HG02798 (cell line): ENCODE measurements around the gene SARS1.
"Not testable (repeated sequence)": the region's sequence is repeated elsewhere in the genome, so short reads cannot be mapped to it uniquely, and the experiment has no call there.

Source experiments
- ATAC-seq: cut with Tn5 transposase; IDR thresholded peaks from one replicate; pipeline ENCODE4 v1.9.1; 2021; ENCODE audit warnings: mild to moderate bottlenecking; ENCODE audit not compliant: unreplicated experiment, poor library complexity

Gene SARS1, protein sequence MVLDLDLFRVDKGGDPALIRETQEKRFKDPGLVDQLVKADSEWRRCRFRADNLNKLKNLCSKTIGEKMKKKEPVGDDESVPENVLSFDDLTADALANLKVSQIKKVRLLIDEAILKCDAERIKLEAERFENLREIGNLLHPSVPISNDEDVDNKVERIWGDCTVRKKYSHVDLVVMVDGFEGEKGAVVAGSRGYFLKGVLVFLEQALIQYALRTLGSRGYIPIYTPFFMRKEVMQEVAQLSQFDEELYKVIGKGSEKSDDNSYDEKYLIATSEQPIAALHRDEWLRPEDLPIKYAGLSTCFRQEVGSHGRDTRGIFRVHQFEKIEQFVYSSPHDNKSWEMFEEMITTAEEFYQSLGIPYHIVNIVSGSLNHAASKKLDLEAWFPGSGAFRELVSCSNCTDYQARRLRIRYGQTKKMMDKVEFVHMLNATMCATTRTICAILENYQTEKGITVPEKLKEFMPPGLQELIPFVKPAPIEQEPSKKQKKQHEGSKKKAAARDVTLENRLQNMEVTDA

GRCh38 chr1:109213824-109214693, at the start of gene SARS1:
Gene SARS1 (plus strand): TSS chr1:109213918. CDS start chr1:109213993, 75 bp downstream.
- peak; percentile 90 for ATAC-seq

DNA sequence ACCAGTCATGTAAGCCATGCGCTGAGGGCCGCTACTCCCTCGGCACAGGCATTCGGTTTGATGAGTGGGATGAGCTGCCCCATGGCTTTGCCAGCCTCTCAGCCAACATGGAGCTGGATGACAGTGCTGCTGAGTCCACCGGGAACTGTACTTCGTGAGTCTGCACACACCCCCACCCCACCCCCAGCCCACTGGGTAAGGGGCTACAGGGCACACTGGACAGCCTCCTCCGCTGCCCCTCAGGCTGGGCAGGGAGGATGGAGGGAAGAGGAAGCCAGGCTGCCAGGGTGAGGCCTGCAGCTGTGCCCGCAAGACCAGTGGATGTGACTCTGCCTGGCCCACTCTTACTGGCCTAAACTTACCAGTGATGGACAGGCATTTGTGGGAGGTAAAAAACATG, 49.2 kb upstream of the SARS1 start:
- no peak for ATAC-seq

GRCh38 chr1:109167001-109167506, 46.7 kb upstream of the SARS1 start:
- ATAC-seq, result peak; percentile 63

DNA sequence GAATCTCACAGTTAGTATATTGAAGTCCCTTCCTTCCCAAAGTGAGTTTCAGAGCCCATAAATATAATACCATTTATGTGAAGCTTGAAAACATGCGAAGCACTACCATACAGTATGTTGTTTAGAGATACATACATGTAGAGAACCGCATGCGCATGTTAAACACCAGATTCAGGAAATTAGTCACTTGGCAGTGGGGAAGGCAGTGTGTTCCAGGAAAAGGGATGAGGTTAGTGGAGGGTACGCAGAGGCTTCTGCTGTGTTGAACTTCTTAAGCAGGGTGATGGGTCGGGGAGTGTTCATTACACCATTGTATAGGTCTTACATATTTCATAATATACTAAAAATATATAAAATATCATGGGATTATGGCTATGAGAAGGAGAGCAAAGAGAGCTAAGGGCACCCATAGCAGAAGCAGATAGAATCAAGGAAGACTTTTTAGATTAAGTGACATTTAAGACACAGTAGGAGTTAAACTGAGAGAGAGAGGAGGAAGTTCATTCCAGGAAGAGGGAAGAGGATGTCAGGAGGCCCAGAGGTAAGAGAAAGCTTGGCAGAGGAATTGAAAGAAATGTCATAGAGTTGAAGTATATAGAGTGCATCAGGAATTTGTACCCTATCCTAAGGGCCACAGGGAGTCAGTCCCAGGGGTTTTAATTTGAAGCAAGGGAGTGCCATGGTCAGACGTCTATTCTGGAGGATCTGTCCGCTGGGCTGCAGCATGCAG, 43.5 kb upstream of the SARS1 start:
- ATAC-seq, result no peak

- no peak for ATAC-seq
These were observed 42.1 kb upstream of the SARS1 start for GRCh38 chr1:109171646-109172045.

DNA sequence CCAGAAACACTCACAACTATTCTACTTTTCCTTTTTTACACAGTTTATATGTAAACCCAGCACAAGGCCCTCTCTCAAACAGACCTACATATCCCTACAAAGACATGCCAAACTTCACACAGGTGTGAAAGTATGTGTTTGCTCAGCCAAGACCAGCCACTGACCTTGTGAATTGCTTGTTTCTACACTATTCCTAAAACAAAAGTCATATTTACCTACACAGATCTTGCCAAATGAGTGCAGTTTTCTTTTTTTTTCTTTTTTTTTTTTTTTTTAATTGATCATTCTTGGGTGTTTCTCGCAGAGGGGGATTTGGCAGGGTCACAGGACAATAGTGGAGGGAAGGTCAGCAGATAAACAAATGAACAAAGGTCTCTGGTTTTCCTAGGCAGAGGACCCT, 37.4 kb upstream of the SARS1 start:
- ATAC-seq, result not testable (repeated sequence)

DNA sequence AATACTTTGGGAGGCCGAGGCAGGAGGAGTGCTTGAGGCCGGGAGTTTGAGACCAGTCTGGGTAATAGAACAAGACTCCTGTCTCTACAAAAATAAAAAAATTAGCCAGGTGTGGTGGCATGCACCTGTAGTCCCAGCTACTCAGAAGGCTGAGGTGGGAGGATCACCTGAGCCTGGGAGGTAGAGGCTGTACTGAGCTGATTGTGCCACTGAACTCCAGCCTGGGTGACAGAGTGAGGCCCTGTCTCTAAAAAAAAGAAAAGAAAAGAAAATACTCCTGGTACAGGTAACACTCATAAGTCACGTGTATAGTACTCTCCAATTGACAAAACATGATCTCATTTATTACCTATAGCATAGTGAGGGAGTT, 33.0 kb upstream of the SARS1 start:
- not testable (repeated sequence) for ATAC-seq

- ATAC-seq, result no peak
These were observed 32.5 kb upstream of the SARS1 start for GRCh38 chr1:109181085-109181806.

DNA sequence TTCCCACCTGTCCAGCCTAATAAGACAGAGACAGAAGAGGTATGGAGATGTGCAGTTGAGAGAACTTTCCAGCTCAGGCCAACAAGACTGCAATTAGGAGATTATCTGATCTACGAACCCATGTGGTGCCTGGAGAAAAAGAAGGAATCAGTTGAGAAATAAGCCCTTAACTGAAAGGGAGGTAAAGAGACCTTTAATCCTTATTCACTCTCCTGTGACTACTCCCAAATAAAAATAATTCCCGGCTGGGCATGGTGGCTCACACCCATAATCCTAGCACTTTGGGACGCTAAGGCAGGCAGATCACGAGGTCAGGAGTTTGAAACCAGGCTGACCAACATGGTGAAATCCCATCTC, 31.9 kb upstream of the SARS1 start:
- ATAC-seq, result no peak

- ATAC-seq, result no peak
These were observed 30.5 kb upstream of the SARS1 start for GRCh38 chr1:109183058-109183738.

- ATAC-seq, result no peak
These were observed 29.0 kb upstream of the SARS1 start for GRCh38 chr1:109184687-109185086.

GRCh38 chr1:109185357-109185756, 28.4 kb upstream of the SARS1 start:
- ATAC-seq, result no peak

GRCh38 chr1:109185990-109186732, 27.6 kb upstream of the SARS1 start:
- ATAC-seq, result no peak

- ATAC-seq, result no peak
These were observed 27.0 kb upstream of the SARS1 start for GRCh38 chr1:109186733-109187086.

GRCh38 chr1:109187127-109187526, 26.6 kb upstream of the SARS1 start:
- no peak for ATAC-seq

DNA sequence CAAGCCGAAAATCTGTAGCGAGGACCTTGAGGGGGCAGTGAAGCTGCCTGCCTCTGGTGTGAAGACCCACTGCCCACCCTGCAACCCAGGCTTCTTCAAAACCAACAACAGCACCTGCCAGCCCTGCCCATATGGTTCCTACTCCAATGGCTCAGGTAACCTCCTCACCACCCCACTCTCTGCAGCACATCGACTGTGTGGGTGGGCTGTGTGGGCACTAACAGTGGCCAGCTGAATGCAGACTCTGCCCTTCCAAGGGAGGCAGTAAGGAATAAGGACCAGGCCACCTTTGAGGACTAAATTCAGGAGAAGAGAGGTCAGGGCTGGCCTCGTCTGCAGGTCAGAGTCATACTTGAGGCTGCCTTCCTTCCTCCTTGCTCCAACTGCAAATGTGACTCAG, 25.5 kb upstream of the SARS1 start:
- ATAC-seq, result no peak

- no peak for ATAC-seq
These were observed 24.9 kb upstream of the SARS1 start for GRCh38 chr1:109188781-109189180.

GRCh38 chr1:109190189-109190588, 23.5 kb upstream of the SARS1 start:
- ATAC-seq, result no peak

- ATAC-seq, result no peak
These were observed 22.3 kb upstream of the SARS1 start for GRCh38 chr1:109191377-109191776.
